ENCODE measurements around the gene HSD3B2. TPM values are rescaled to one million over a fixed set of nuclear protein-coding genes. Genes with fewer than 3 reads are reported as not detected.

HSD3B2 gene
- total and polyA plus RNA-seq, 2 experiments from 2014 or later: not detected

- Mint-ChIP-seq H3K27me3 (ENCODE audit: insufficient read depth, low read depth, poor library complexity) (peaks cover 1% of the 10 kb centered on the region), H3K36me3 (ENCODE audit: low read depth) (no peaks in the 10 kb centered on the region), H3K4me1 (no peaks in the 10 kb centered on the region), H3K27ac (no peak overlapping the region), H3K4me3 (no peak overlapping the region), H3K9me3 (no peaks in the 10 kb centered on the region)
- H3K9me2 ChIP-seq (ENCODE audit: insufficient read depth): peaks cover 6% of the 10 kb centered on the region
- no peak overlapping the region for H3K4me3 ChIP-seq
- no peaks in the 10 kb centered on the region for H4K20me1 ChIP-seq (replicated peaks; ENCODE audit: insufficient read depth)
- no peak overlapping the region for H2AFZ ChIP-seq
- ATAC-seq (no peak), DNase-seq (ENCODE audit: low spot score) (no peak)
- H3K79me2 ChIP-seq (replicated peaks; ENCODE audit: insufficient read depth): no peaks in the 10 kb centered on the region
- H3K36me3 ChIP-seq (ENCODE audit: insufficient read depth): no peaks in the 10 kb centered on the region
- TF ChIP-seq EZH2phosphoT487 (IDR thresholded peaks at IDR 0.05; ENCODE audit: unreplicated experiment) (no peak), ETS1 (IDR thresholded peaks at IDR 0.05) (no peak), REST (IDR thresholded peaks at IDR 0.05; ENCODE audit: unreplicated experiment) (no peak)
- H3K4me1 ChIP-seq (ENCODE audit: insufficient read depth): no peaks in the 10 kb centered on the region
- H3K4me2 ChIP-seq: no peak overlapping the region
- H3F3A ChIP-seq (replicated peaks; ENCODE audit: low read depth): no peaks in the 10 kb centered on the region
- no peaks in the 10 kb centered on the region for H3K27me3 ChIP-seq (ENCODE audit: insufficient read depth)
- H3K27ac ChIP-seq (ENCODE audit: low read depth): no peak overlapping the region
Measured at GRCh38 chr1:119410961-119411360, 4.0 kb upstream of the HSD3B2 start.

- peaks cover 8% of the 10 kb centered on the region for H3K27me3 Mint-ChIP-seq (ENCODE audit: insufficient read depth, low read depth, poor library complexity)
- Histone ChIP-seq H3K27ac (ENCODE audit: low read depth) (no peak overlapping the region), H2AFZ (no peak overlapping the region), H4K20me1 (replicated peaks; ENCODE audit: insufficient read depth) (no peaks in the 10 kb centered on the region), H3F3A (replicated peaks; ENCODE audit: low read depth) (no peaks in the 10 kb centered on the region), H3K4me1 (ENCODE audit: insufficient read depth) (no peaks in the 10 kb centered on the region), H3K4me2 (no peak overlapping the region), H3K27me3 (ENCODE audit: insufficient read depth) (no peaks in the 10 kb centered on the region), H3K79me2 (replicated peaks; ENCODE audit: insufficient read depth) (no peaks in the 10 kb centered on the region), H3K4me3 (no peak overlapping the region), H3K36me3 (ENCODE audit: insufficient read depth) (no peaks in the 10 kb centered on the region), H3K9me2 (ENCODE audit: insufficient read depth) (peaks cover 6% of the 10 kb centered on the region)
- no peak overlapping the region for H3K27ac Mint-ChIP-seq
- no peak overlapping the region for H3K4me3 Mint-ChIP-seq
- ATAC-seq: no peak
- DNase-seq (ENCODE audit: low spot score): no peak
- H3K4me1 Mint-ChIP-seq: no peaks in the 10 kb centered on the region
- H3K9me3 Mint-ChIP-seq: no peaks in the 10 kb centered on the region
- no peaks in the 10 kb centered on the region for H3K36me3 Mint-ChIP-seq (ENCODE audit: low read depth)
- no peak for TF ChIP-seq CREB1 (CRISPR knock-in tag; IDR thresholded peaks at IDR 0.05; ENCODE audit: low read depth)
- no peak for TF ChIP-seq ZNF114 (CRISPR knock-in tag; IDR thresholded peaks at IDR 0.05)
- no peak for TF ChIP-seq JUNB (IDR thresholded peaks at IDR 0.05; ENCODE audit: unreplicated experiment)
Measured at GRCh38 chr1:119416006-119416640, 1.2 kb downstream of the HSD3B2 start.
